ENCODE measurements around the gene FCHSD2. TPM values are rescaled to one million over a fixed set of nuclear protein-coding genes. Genes with fewer than 3 reads are reported as not detected.

The FCHSD2 gene
- total and polyA plus RNA-seq, 2 of the 13 experiments (the other 11 are each of a cell fraction or from before 2014, with no cell fraction given) = 20.5 to 24.8 TPM

GRCh38 chr11:72793425-72794367 lies 348.4 kb downstream of the FCHSD2 start, which contains the start of gene STARD10 (continued):
- peak; percentile 95 for TF ChIP-seq CTCF (CRISPR knock-in tag; IDR thresholded peaks at IDR 0.05)
- TF ChIP-seq KLF16 (CRISPR knock-in tag; IDR thresholded peaks at IDR 0.05) = peak in 1 of 2 experiments; percentile 64; a peak in 1 of 4 replicates
- no peak for TF ChIP-seq SMARCC2 (IDR thresholded peaks at IDR 0.05)
- no peak for TF ChIP-seq ZNF235 (CRISPR knock-in tag; IDR thresholded peaks at IDR 0.05; ENCODE audit: borderline replicate concordance)
- no peak for TF ChIP-seq TEAD2 (CRISPR knock-in tag; IDR thresholded peaks at IDR 0.05)
- TF ChIP-seq U2AF2 (IDR thresholded peaks at IDR 0.05; ENCODE audit: low read depth, low read length) = no peak
- 0 out of 2 replicates have a peak, but pooled peaks have one; percentile 29 for TF ChIP-seq ZNF563 (CRISPR knock-in tag; IDR thresholded peaks at IDR 0.05)
- no peak for TF ChIP-seq ZNF704 (CRISPR knock-in tag; IDR thresholded peaks at IDR 0.05; ENCODE audit: borderline replicate concordance)
- peak; percentile 74; the same call in 1 of the 2 replicates for TF ChIP-seq HINFP (CRISPR knock-in tag; IDR thresholded peaks at IDR 0.05; ENCODE audit: low read depth)
- peak; percentile 71 for TF ChIP-seq BHLHE40 (IDR thresholded peaks at IDR 0.05; ENCODE audit: low read length)
- TF ChIP-seq ZNF674 (CRISPR knock-in tag; IDR thresholded peaks at IDR 0.05; ENCODE audit: low read depth) = no peak
- TF ChIP-seq TSC22D2 (CRISPR knock-in tag; IDR thresholded peaks at IDR 0.05; ENCODE audit: borderline replicate concordance) = 0 out of 2 replicates have a peak, but pooled peaks have one; percentile 64
- TF ChIP-seq ZMAT5 (CRISPR knock-in tag; IDR thresholded peaks at IDR 0.05; ENCODE audit: borderline replicate concordance, low read depth) = no peak
- no peak; the same call in 1 of the 2 replicates for TF ChIP-seq NFYC (CRISPR knock-in tag; IDR thresholded peaks at IDR 0.05)
- no peak for TF ChIP-seq ZNF776 (CRISPR knock-in tag; IDR thresholded peaks at IDR 0.05)
- no peak for TF ChIP-seq CBFB (CRISPR knock-in tag; IDR thresholded peaks at IDR 0.05)
- TF ChIP-seq IKZF1 (IDR thresholded peaks at IDR 0.05) = no peak
- TF ChIP-seq FOXK2 (IDR thresholded peaks at IDR 0.05) = peak; percentile 93
- TF ChIP-seq NFATC3 (CRISPR knock-in tag; IDR thresholded peaks at IDR 0.05) = 0 out of 2 replicates have a peak, but pooled peaks have one; percentile 45
- TF ChIP-seq ATF7 (IDR thresholded peaks at IDR 0.05) = no peak
- TF ChIP-seq ATF7 (CRISPR knock-in tag; IDR thresholded peaks at IDR 0.05) = no peak
- peak; percentile 37; the same call in 1 of the 2 replicates for TF ChIP-seq ZNF33B (CRISPR knock-in tag; IDR thresholded peaks at IDR 0.05)
- TF ChIP-seq SIX1 (CRISPR knock-in tag; IDR thresholded peaks at IDR 0.05; ENCODE audit: borderline replicate concordance) = no peak
- TF ChIP-seq JUND (CRISPR knock-in tag; IDR thresholded peaks at IDR 0.05) = 0 out of 2 replicates have a peak, but pooled peaks have one; percentile 23
